OCI-LY3 (cell line): Measurements from ENCODE around the gene CAMK1D.

ENCODE experiments used
- EZH2phosphoT487 ChIP-seq: fragments of 200-600 bp; shearing (Covaris generic); IDR thresholded peaks from 2 replicates; pipeline ENCODE4 v1.6.1; 2018; ENCODE audit warnings: antibody characterized with exemption, mixed run types, low read depth
- TF ChIP-seq, protein P1 (sequence below): fragments of 200-600, 300-600 bp; sonication (generic); IDR thresholded peaks from 2 replicates; pipeline ENCODE4 v1.5.1; 2014; ENCODE audit warnings: antibody characterized with exemption, low read length, low read depth

DNA sequence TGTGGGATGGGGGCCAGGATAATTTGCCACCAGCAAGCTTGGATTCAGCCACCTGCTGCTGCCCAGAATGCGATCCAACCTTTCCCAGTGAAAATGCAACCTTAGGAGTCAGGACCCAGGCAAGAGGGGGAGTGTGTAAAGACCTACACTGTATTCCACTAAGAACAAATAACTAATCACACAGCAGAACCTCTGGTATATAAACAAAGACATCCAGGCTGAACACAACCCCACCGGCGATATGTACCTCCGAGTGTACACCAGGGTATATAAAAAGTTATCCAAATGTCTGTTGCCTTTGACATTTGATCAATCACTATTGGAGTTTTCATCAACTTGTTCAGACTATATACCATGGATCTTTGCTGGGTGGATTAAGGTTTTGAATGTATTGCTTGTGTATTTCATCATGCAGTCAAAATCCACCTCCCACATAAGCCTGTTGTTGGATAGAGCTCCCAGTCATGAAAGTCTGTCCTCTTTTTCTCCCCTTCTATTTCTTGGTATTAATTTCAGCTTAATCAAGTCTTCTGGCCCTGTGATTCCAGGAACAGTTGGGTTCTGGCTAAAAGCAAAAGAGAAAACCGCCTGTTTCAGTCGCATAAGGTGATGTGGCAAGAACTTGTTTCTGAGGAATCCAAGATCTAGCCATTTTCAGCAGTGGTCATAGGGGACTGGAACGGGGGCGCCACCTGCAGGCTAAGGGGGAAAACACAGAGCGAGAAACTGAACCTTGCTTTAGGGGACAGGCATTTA lies 361.4 kb downstream of the CAMK1D start:
- TF ChIP-seq, protein P1, sequence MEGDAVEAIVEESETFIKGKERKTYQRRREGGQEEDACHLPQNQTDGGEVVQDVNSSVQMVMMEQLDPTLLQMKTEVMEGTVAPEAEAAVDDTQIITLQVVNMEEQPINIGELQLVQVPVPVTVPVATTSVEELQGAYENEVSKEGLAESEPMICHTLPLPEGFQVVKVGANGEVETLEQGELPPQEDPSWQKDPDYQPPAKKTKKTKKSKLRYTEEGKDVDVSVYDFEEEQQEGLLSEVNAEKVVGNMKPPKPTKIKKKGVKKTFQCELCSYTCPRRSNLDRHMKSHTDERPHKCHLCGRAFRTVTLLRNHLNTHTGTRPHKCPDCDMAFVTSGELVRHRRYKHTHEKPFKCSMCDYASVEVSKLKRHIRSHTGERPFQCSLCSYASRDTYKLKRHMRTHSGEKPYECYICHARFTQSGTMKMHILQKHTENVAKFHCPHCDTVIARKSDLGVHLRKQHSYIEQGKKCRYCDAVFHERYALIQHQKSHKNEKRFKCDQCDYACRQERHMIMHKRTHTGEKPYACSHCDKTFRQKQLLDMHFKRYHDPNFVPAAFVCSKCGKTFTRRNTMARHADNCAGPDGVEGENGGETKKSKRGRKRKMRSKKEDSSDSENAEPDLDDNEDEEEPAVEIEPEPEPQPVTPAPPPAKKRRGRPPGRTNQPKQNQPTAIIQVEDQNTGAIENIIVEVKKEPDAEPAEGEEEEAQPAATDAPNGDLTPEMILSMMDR: peak; percentile 83
- TF ChIP-seq EZH2phosphoT487: no peak
